HuH-7 (cell line): Measurements from ENCODE around the gene IZUMO1R.
A peak's percentile ranks its signal among the peaks of the same experiment; 100 is the strongest.
"Not testable (repeated sequence)": the region's sequence is repeated elsewhere in the genome, so short reads cannot be mapped to it uniquely, and the experiment has no call there.

Experiments used
- DNase-seq: peaks from one replicate; pipeline ENCODE4 v3.0.0; 2011; ENCODE audit warnings: low spot score

IZUMO1R gene

DNA sequence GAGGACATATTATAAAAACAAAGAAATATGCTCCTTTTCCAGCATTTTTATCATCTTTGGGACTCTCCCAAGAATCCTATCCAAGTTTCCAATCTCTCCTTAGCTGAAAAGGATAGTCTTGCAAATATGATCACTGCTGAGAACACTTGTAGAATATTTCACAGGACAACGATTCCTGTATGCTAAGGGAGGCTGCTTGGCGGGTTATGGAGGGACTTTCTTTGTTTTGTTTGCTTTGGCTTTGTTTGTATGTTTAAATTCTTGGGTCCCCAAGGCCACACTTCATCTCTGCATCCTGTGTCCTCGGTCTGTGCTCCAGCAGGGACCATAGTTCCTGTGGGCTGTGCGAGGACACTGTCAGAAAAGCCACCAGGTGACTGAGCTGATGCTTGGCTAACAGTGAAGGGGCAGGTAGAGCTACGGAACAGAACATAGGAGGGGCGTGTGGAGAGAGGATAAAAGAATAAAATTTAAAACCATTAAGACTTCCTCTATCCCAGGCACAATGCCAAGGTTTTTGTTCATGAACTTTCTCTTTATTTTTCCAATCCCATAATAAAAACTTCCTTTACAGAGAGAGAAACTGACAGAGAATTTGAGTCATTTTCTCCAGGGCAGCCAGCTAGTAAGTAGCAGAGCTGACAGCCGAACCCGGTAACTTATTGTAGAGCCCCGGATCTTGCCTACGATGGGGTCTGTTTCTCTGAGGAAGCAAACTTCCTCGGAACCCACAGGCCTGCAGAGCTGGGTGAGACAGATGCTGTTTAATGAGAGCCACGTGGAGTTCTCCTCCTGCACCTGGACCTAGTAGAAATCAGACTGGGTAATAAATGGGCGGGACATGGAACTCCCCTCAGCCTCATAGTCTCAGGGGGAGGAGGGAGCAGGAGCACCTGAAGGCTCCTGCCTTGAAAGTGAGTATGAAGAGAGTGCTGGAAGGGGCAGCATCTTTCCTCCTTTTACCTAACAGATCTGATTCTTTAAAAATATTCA, at the start of gene IZUMO1R:
Gene IZUMO1R, plus strand, starts transcription at position 615 of the 993 bp plus-strand sequence. CDS start 1,057 bp downstream, outside the sequence.
- DNase-seq, result no peak

DNA sequence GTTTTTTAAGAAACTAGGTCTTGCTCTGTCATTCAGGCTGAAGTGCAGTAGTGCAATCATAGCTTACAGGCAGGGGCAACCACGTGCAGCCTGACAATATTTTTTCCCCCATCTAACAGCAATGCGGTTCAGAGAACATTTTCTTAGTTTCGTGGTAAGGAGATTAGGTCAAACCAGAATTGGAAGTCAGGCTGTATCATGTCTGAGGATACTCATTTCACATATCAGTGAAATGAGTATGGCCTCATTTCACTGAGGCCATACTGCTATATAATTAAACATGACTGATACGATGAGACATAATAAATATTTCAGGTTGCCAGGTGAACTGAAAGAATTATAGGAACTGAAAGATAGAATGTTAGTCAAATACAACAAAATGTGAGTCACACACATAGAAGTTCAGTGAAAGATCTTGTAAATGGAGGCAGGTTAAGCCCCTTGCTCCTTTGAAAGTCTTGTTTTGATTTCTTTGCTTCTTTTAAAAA, 32.5 kb upstream of the IZUMO1R start:
- DNase-seq, result no peak

DNA sequence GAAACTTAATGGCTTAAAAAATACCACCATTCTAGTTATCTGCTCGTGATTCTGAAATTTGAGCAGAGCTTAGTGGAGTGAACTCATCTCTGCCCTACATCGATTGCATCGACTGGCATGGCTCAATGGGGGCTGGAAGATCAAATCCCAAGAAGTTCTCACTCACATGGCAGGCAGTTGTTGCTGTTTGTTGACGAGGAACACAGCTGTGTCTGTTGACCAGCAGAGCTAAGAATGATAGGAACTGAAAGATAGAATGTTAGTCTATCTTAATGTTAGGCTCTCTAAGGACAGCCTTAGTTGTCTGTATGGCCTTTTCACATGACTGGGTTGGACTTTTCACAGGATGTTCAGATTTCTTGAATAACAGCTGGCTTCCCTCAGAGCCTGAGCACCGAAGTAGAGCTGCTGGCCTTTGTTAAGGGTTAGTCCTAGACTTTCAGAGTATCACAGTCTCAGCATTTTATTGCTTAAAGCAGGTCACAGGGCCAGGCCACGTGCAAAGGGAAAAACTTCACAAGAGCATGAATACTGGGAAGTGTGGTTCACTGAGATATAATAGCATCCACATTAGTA, 31.6 kb upstream of the IZUMO1R start:
- DNase-seq, result no peak

DNA sequence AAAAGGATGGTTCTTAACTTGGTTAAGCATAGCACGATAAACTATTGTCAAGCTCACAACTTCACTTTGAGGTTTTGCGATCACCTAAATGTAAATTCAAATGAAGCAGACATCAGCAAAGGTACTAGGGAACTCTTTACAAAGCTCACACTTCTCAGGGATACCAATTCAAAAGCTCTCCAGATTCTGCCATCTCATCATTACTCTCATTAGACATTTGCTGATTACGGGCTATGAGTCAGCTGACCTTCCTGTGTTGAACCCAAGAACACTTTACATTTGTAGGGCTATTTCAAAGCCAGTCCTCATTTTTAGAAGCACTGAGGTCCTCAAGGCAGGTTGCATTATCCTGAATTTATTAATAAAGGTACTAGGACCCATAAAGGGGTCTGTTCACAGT, 28.4 kb upstream of the IZUMO1R start:
- no peak for DNase-seq

DNA sequence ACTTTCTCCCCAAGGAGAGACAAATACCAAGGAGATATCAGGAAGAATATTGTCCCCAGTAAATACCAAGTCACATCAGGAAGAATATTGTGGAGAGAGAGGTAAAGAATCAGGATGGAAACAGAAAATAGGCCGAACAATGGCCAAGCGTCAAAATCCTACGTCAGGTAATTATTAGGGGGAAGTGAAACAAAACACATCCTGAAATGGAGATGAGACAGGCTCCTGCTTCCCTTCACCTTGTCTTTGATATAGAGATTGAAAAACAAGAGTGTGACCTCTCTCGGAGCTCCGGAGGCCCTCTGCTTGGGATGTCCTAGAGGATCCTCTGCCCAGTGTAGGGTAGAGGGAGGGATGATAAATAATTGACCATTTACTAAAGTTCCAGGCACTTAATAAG, 27.4 kb upstream of the IZUMO1R start:
- no peak for DNase-seq

DNA sequence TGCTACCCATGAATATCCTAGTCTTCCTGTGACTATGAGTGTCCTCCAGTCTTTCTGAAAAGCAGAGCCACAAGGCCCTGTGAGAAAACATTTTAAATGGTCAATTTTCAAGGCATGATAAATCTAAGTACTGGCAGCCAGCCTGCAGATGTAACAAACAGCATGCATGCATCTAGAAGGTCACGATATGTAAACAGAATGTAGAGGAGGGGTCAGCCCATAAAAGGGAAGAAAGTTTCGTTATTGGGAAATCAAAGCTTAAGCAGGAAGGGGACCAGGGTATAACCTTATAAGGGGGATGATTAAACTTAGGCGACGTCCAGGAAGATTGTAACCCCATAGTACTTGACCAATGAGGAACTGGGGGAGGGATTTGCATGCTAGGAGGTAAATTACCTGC, 26.2 kb upstream of the IZUMO1R start:
- not testable (repeated sequence) for DNase-seq

DNA sequence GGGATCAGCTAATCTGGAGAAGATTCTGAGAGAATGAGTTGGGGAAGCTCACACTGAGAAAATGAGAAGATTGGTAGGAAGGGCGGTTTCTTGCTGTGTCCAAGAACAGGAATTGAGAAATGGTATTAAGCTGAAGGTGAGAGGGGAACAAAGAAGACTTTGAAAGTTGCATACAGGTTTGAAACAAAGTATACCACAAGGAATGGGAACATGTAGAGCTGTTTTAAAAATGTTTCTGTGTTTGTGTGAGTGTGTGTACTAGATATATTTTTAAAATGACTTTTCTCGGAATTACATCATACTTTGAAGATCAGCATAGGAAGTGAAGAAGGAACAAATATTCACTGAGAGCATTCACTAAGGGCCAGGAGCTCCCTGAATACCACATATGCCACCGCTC, 24.4 kb upstream of the IZUMO1R start:
- DNase-seq, result no peak

DNA sequence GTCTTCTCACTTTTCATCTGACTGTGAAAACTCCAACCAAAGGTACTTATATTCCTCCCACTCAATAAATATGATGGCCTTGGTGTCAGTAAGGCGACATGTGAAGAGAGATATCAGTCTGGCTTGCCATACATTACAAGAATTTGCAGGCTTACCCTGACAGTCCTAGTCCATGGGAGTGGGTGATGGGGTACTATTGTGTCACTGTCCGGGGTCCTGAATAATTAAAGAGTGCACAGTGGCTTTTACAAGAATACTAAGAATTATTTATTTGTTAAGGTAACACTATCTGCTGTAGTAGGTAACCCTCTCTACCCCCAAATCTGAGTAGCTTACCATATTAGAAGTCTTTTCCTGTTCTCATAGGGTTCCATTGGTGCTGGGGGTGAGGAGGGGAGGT, 23.1 kb upstream of the IZUMO1R start:
- DNase-seq, result no peak

DNA sequence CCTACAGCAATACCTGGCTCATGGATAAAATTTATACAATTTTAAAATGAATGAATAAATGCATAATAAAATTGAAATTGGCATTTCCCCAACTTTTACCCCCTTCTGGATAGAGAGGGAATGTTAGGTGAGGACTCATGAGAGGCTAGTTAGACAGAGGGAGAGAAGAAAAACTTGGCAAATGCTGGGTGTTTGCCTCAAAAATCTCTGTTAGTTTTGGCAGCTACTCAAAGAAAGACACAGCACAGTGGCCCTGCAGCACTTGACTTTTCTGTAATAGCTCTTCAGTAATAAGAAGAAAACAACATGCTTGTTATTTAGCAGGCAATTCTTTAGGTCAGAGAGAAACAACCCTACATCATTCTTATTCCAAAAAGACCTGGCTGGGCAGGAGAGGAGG, 20.7 kb upstream of the IZUMO1R start:
- no peak for DNase-seq

DNA sequence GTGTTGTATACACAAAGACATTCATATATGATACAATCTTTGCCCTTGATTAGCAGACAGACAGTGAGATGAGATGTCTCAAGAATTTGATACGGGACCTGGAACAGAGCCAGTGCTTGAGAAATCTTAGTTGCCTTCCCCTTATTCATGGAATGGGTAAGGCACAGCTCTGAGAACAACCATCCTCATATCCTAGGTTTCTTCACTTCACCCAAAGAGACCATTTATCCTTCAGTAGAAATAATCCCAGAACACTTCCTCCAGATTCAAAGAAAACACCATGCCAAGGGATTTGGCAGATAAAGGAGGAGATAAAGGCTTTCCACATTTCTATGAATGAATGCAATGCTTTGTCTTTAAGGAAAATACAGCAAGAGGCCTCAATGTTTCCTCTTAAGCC, 8.8 kb upstream of the IZUMO1R start:
- no peak for DNase-seq

DNA sequence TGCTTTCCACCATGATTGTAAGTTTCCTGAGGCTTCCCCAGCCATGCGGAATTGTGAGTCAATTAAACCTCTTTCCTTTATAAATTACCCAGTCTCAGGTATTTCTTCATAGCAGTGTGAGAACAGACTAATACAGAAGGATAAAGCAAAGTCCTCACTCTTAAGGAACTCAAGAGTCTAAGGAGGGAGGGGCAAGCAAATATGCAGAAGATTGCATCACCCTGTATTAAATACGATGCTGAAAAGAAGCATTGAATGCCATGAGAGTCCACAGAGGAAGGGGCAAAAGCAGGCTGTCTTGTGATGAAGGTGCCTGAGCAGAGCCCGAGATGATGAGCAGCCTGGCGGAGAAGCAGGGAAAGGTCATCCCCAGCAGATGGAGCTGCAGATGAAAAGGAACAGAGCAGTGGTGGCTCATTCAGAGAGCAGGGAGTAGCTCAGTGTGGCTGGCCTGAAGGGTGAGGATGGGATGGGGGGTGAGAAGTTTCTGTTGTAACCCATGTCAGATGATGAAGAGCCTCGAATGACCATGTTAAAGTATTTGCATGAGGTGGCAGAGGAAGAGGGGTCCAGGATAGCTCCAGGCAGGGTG, 6.3 kb upstream of the IZUMO1R start:
- DNase-seq, result peak; percentile 23

DNA sequence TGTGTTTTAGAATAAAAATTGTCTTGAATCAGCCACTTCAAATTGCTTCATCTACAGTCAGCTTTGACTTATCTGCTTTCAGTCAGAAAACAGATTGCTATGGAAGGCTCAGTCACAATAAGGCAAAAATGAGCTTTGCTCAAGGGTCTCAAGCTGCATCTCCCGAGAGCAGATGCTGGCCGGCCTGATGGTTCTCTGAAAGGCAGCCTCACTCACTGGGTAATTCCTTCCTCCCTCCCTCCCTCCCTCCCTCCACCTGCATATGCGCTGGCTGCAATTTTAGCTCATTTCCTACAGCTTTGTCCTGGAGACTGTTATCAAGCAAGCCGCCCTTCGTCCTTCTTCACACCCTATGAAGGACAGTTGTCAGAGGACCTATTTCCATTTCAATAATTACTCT, 1.6 kb upstream of the IZUMO1R start:
- DNase-seq, result no peak

DNA sequence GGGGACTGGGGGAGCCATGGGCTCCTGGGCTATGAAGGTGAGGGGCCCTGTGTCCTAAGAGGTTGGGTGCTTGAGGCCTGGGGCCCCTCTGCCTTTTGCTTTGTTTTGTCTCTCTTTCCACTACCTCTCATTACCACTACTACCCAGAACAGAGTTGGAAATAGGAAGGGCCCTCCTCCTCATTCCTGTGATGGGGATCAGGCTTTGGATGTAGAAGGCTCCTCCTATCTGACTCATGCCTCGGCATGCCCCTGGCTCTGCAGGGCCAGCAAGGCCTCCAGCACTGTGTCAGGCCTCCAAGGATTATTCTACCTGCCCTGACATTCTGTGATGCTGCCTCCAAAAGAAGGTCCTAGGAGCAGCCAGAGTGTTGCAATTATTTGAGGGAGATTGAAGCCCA, 766 bp downstream of the IZUMO1R start:
- DNase-seq, result no peak

DNA sequence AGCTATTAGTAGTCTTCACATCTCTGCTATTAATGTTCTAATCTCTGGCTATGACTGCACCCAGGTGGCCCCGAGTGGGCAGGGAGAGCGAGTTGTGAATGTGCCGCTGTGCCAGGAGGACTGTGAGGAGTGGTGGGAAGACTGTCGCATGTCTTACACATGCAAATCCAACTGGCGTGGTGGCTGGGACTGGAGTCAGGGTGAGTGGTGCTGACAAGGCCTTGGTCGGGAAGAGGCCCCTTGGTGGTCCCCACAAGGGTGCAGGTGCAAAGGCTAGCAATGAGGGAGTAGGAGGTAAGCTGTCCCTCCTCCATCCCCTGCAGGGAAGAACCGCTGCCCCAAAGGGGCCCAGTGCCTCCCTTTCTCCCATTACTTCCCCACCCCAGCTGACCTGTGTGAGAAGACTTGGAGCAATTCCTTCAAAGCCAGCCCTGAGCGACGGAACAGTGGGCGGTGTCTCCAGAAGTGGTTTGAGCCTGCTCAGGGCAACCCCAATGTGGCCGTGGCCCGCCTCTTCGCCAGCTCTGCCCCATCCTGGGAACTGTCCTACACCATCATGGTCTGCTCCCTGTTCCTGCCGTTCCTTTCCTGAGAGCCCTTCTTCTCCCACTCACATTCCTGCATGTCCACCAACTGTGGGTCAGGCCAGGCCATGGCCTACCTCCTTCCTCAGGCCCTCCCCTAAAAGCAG, 2.9 kb downstream of the IZUMO1R start:
- DNase-seq, result no peak

DNA sequence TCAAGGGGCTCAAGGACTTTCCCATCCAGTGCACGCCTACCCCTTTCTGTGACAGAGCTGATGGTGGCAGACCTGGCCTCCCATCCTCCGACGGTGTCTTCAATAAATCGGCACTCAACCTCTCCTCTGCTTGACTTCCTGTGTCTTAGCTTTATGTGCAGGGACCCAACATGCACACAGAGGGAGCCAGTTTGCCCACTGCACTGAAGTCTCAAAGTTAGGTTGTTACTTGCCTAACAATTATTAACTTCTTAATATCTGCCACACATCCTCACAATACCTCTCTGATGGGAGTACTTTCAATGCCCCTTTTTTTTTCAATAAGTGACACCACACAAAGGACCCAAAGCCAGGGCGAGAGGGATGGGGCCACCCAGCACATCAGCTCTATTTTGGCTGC, 3.6 kb downstream of the IZUMO1R start:
- no peak for DNase-seq

DNA sequence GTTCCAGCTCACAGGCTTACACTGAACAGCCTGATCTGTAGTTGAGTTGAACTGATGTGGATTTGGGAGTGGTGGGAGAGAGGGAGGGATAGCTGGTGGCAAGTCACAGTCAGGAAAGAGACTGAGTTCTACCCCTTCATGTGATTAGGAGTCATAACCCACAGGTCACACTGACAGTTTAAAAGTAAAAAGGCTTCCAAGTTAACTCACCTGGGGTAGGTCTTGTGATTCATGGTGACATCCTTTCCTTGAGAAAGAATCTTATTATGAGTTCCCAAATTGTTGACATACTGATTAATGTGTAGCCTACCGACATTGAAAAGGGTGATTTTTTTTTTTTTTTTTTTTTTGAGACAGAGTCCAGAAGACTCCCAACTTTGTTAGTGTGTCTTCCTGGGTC, 5.4 kb downstream of the IZUMO1R start:
- DNase-seq, result no peak

DNA sequence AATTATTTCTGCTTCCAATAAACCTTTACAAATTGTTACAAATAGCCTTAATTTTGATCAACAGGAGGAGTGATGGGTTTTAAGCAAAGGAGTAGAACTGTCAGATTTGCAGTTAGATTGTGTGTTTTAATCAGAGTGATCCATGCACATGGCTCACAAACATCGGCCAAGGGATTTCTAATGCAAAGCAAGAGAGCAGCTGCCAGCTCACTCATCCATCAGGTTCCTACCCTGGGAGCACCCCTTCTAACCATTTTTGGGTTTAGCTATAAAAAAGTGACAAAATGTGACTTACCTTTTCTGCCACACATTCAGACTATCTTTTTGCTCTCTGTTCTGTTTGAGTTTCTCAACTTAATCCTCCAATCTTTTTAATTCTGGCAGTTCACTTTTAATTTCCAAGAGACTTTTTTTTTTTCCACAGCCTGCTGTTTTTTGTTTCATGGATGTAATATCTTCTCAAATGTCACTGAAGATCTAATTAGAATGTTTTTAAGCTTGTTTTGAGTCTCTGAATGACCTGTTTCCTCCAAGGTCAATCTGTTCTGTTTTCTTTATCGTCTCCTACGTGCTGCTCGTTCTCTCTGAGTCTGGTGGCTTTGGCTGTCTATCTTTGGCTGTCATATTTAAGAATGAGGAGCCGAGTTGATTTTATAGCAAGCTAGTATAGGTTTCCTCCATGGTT, 6.0 kb downstream of the IZUMO1R start:
- no peak for DNase-seq

DNA sequence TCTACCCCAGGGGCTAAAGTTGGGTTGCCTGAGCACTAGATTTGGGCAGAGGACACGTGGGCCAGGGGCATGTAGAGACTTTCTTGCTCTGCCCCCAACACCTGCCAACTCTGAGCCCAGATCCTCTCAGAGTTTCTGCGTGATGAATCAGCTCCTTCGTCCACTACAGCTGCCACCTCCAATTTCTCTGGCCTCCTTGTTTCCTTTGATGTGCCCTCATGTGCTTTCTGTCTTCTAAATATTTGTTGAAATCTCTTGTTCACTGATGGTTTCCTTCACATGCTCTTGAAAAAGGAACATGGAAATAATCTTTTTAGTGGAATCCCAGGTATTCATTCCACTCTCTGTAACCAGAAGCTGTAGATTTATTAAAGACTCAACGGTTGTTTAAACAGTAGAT, 8.0 kb downstream of the IZUMO1R start:
- no peak for DNase-seq

DNA sequence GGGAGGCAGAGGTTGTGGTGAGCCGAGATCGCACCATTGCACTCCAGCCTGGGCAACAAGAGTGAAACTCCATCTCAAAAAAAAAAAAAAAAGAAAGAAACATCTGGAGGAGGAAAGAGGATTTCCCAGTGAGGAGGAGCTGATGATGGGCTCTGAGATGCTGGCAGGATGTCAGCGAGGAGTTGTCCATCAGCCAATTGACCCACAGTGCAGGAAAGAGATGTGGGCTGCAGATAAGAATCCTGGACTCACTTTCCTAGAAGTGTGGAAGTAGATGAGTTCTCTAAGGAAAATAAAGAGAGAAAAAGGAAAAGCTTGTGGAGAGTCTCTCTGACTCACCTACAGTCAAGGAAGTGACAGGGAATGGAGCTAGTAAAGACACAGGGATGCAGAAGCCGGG, 9.7 kb downstream of the IZUMO1R start:
- DNase-seq, result no peak

DNA sequence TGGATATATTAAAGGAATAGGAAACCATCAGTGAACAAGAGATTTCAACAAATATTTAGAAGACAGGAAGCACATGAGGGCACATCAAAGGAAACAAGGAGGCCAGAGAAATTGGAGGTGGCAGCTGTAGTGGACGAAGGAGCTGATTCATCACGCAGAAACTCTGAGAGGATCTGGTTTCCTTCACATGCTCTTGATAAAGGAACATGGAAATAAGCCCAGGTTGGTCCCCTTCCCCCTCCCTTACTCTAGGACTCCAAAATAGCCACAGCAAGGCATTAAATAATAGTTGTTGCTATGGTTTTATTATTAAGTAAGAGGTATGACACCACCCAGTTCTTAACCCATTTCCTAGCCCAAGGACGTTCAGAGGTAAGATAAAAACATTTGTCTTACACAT, 11.3 kb downstream of the IZUMO1R start:
- no peak for DNase-seq

DNA sequence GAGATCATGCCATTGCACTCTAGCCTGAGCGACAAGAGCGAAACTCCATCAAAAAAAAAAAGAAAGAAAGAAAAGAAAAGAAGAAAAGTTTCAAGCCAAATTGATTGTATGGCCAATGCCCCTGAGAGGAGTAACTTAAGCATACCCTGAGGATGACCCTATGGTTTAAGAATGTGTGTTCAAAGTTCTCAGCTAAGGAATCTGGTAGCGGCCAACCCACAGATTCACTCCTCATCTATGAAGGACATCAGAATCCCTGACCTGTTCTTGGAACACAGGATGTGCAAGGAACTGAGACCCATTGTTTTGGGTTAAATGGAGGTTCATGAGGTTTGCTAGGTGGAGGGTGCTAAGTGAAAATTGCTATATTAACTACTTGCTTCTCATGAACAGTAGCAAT, 18.1 kb downstream of the IZUMO1R start:
- DNase-seq, result no peak

DNA sequence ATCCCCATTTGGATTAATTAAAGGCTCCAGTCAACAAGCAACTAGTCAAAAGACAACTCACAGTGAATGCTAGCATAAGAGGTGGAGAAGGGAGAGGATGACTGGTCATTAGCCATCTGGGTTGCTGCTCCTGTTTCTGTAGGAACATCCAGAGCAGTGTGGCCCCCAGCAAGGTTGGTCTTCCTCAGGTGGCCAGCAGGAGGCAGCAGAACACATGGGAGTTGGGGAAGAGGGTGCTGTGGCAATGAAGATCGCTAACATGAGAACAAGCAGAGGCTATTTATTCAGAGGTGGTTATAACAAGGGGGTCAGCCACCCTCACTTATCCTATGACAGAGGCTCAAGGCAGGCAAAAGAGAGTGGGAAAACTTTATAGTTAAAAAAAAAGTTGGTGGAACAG, 21.3 kb downstream of the IZUMO1R start:
- peak; percentile 12 for DNase-seq
